H9 (cell line): ENCODE results near the gene TSC22D3. TPM values are rescaled to one million over a fixed set of nuclear protein-coding genes. Genes with fewer than 3 reads are reported as not detected.

ENCODE experiments used
- DNase-seq: peaks from one replicate; pipeline ENCODE4 v3.0.0-alpha.2; 2017
- H2AFZ ChIP-seq: one replicate; pipeline ENCODE4 v1.6.1; 2013; ENCODE audit warnings: mild to moderate bottlenecking, low read length, control low read depth, moderate library complexity
- H2AK5ac ChIP-seq: 2 replicates; pipeline ENCODE4 v1.6.1; 2013; ENCODE audit warnings: low read length, control low read depth, mixed read lengths; ENCODE audit not compliant: insufficient read length
- H2BK120ac ChIP-seq: one replicate; pipeline ENCODE4 v1.6.1; 2013; ENCODE audit warnings: low read depth, mild to moderate bottlenecking, low read length, control low read depth, inconsistent platforms; ENCODE audit not compliant: poor library complexity, severe bottlenecking
- H2BK12ac ChIP-seq: 2 replicates; pipeline ENCODE4 v1.6.1; 2013; ENCODE audit warnings: low read length, control low read depth, mixed read lengths, low read depth; ENCODE audit not compliant: insufficient read length
- H2BK15ac ChIP-seq: 2 replicates; pipeline ENCODE4 v1.6.1; 2013; ENCODE audit warnings: low read depth, low read length, control low read depth
- H2BK20ac ChIP-seq: one replicate; pipeline ENCODE4 v1.6.1; 2013; ENCODE audit warnings: low read depth, mild to moderate bottlenecking, low read length, control low read depth, inconsistent platforms; ENCODE audit not compliant: poor library complexity, severe bottlenecking
- H2BK5ac ChIP-seq: 2 replicates; pipeline ENCODE4 v1.6.1; 2013; ENCODE audit warnings: low read length, control low read depth, mixed read lengths; ENCODE audit not compliant: insufficient read length
- H3K14ac ChIP-seq: 2 replicates; pipeline ENCODE4 v1.6.1; 2013; ENCODE audit warnings: low read length, control low read depth; ENCODE audit not compliant: insufficient read depth
- H3K18ac ChIP-seq: 2 replicates; pipeline ENCODE4 v1.6.1; 2013; ENCODE audit warnings: low read depth, mild to moderate bottlenecking, mixed read lengths, low read length, control low read depth; ENCODE audit not compliant: insufficient read length
- H3K23ac ChIP-seq: 2 replicates; pipeline ENCODE4 v1.6.1; 2013; ENCODE audit warnings: low read length, control low read depth, mixed read lengths, low read depth; ENCODE audit not compliant: insufficient read length
- H3K23me2 ChIP-seq: 2 replicates; pipeline ENCODE4 v1.6.1; 2013; ENCODE audit warnings: low read depth, mild to moderate bottlenecking, mixed read lengths, low read length, control low read depth; ENCODE audit not compliant: insufficient read length, poor library complexity, severe bottlenecking
- H3K27ac ChIP-seq: 2 replicates; pipeline ENCODE4 v1.5.1; 2013; ENCODE audit warnings: low read length, control low read depth, mixed read lengths, low read depth; ENCODE audit not compliant: insufficient read length
- H3K27me3 ChIP-seq: 2 replicates; pipeline ENCODE4 v1.6.1; 2013; ENCODE audit warnings: low read length, control low read depth, inconsistent platforms; ENCODE audit not compliant: insufficient read depth
- H3K4ac ChIP-seq: 2 replicates; pipeline ENCODE4 v1.6.1; 2013; ENCODE audit warnings: low read depth, mild to moderate bottlenecking, control low read depth, inconsistent platforms, low read length, moderate library complexity
- H3K4me1 ChIP-seq: 2 replicates; pipeline ENCODE4 v1.6.1; 2013; ENCODE audit warnings: low read length, control low read depth, inconsistent platforms; ENCODE audit not compliant: insufficient read depth
- H3K4me2 ChIP-seq: 2 replicates; pipeline ENCODE4 v1.6.1; 2013; ENCODE audit warnings: low read length, control low read depth, mixed read lengths; ENCODE audit not compliant: insufficient read length, insufficient read depth
- H3K56ac ChIP-seq: 2 replicates; pipeline ENCODE4 v1.6.1; 2013; ENCODE audit warnings: low read depth, mild to moderate bottlenecking, mixed read lengths, low read length, control low read depth; ENCODE audit not compliant: insufficient read length
- H3K79me1 ChIP-seq: 2 replicates; pipeline ENCODE4 v1.6.1; 2013; ENCODE audit warnings: low read depth, mild to moderate bottlenecking, moderate library complexity, low read length, control low read depth, inconsistent platforms; ENCODE audit not compliant: insufficient read depth, poor library complexity, severe bottlenecking
- H3K79me2 ChIP-seq: 2 replicates; pipeline ENCODE4 v1.6.1; 2013; ENCODE audit warnings: low read length, control low read depth, inconsistent platforms; ENCODE audit not compliant: insufficient read depth
- H3K9ac ChIP-seq: 2 replicates; pipeline ENCODE4 v1.6.1; 2013; ENCODE audit warnings: low read length, control low read depth, mixed read lengths; ENCODE audit not compliant: insufficient read length; ENCODE audit errors: extremely low read depth
- H3K9me3 ChIP-seq: one replicate; pipeline ENCODE4 v1.6.1; 2013; ENCODE audit warnings: low read depth, low read length, inconsistent platforms; ENCODE audit not compliant: control insufficient read depth
- H3T11ph ChIP-seq: one replicate; pipeline ENCODE4 v1.6.1; 2013; ENCODE audit warnings: mild to moderate bottlenecking, low read length, control low read depth, inconsistent platforms
- H4K20me1 ChIP-seq: one replicate; pipeline ENCODE4 v1.6.1; 2013; ENCODE audit not compliant: control insufficient read depth, insufficient read length, insufficient read depth
- H4K5ac ChIP-seq: 2 replicates; pipeline ENCODE4 v1.6.1; 2013; ENCODE audit warnings: low read depth, mild to moderate bottlenecking, mixed read lengths, low read length, control low read depth; ENCODE audit not compliant: insufficient read length
- H4K8ac ChIP-seq: replicated peaks from 2 replicates; pipeline ENCODE4 v1.6.1; 2013; ENCODE audit warnings: low read length, control low read depth, mixed read lengths, low read depth; ENCODE audit not compliant: insufficient read length
- H4K91ac ChIP-seq: 2 replicates; pipeline ENCODE4 v1.6.1; 2013; ENCODE audit warnings: low read depth, mild to moderate bottlenecking, moderate library complexity, mixed read lengths, low read length, control low read depth; ENCODE audit not compliant: insufficient read length
- H3K27ac Mint-ChIP-seq, 3 experiments: 2 replicates in 2 of 3; 3 replicates in 1 of 3; pipeline ENCODE4 v1.8.0; 2020 to 2021; ENCODE audit warnings: mixed read lengths in 3 of 3, mild to moderate bottlenecking in 1 of 3, moderate library complexity in 1 of 3
- H3K27me3 Mint-ChIP-seq: 2 replicates; pipeline ENCODE4 v1.8.0; 2021; ENCODE audit warnings: low read depth, mild to moderate bottlenecking, moderate library complexity, mixed read lengths
- H3K36me3 Mint-ChIP-seq, 3 experiments: 2 replicates in 2 of 3; 3 replicates in 1 of 3; pipeline ENCODE4 v1.8.0; 2020 to 2021; ENCODE audit warnings: low read depth in 3 of 3, mixed read lengths in 3 of 3; ENCODE audit not compliant: insufficient read depth in 1 of 3
- H3K4me1 Mint-ChIP-seq, 2 experiments: 2 replicates each; pipeline ENCODE4 v1.8.0; 2020; ENCODE audit warnings: mixed read lengths in 2 of 2
- H3K4me3 Mint-ChIP-seq, 2 experiments: 2 replicates in 1 of 2; 3 replicates in 1 of 2; pipeline ENCODE4 v1.8.0; 2020 to 2021; ENCODE audit warnings: mild to moderate bottlenecking in 2 of 2, mixed read lengths in 2 of 2, moderate library complexity in 1 of 2
- H3K9me3 Mint-ChIP-seq, 2 experiments: 2 replicates in 1 of 2; 3 replicates in 1 of 2; pipeline ENCODE4 v1.8.0; 2020; ENCODE audit warnings: mild to moderate bottlenecking in 2 of 2, mixed read lengths in 2 of 2, moderate library complexity in 1 of 2
- WGBS: extraction: QIAGEN DNeasy Blood & Tissue Kit; methylation state at CpG from one replicate; pipeline ENCODE4 v1.1.7; 2013; ENCODE audit warnings: missing lambda C conversion rate, low lambda C conversion rate, mixed read lengths; ENCODE audit not compliant: insufficient read length; ENCODE audit errors: extremely low coverage; 5-methylcytosine and 5-hydroxymethylcytosine counted together
- total RNA-seq: library from RNA; stranded (reverse); gene quantifications from 2 replicates; pipeline ENCODE4 v1.2.1, GENCODE V29; 2021
- TF ChIP-seq, protein P1 (sequence below): fragments of 200-600 bp; sonication (generic); conservative IDR thresholded peaks from 3 replicates; pipeline ENCODE4 v1.8.0; 2021; ENCODE audit warnings: antibody characterized with exemption, mild to moderate bottlenecking

Gene TSC22D3
- total RNA-seq, 1 experiment from 2014 or later: 10.5 TPM

GRCh38 chrX:107687445-107687844 lies 88.1 kb downstream of the TSC22D3 start:
- TF ChIP-seq, protein P1, sequence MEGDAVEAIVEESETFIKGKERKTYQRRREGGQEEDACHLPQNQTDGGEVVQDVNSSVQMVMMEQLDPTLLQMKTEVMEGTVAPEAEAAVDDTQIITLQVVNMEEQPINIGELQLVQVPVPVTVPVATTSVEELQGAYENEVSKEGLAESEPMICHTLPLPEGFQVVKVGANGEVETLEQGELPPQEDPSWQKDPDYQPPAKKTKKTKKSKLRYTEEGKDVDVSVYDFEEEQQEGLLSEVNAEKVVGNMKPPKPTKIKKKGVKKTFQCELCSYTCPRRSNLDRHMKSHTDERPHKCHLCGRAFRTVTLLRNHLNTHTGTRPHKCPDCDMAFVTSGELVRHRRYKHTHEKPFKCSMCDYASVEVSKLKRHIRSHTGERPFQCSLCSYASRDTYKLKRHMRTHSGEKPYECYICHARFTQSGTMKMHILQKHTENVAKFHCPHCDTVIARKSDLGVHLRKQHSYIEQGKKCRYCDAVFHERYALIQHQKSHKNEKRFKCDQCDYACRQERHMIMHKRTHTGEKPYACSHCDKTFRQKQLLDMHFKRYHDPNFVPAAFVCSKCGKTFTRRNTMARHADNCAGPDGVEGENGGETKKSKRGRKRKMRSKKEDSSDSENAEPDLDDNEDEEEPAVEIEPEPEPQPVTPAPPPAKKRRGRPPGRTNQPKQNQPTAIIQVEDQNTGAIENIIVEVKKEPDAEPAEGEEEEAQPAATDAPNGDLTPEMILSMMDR: no peak
- H4K91ac ChIP-seq: no peak overlapping the region
- no peak overlapping the region for H2AK5ac ChIP-seq
- no peak overlapping the region for H3K23ac ChIP-seq
- no peak overlapping the region for H3K27ac ChIP-seq
- no peak overlapping the region for H3K9ac ChIP-seq
- no peak overlapping the region for H2AFZ ChIP-seq
- no peak overlapping the region for H2BK20ac ChIP-seq
- H3K4me1 ChIP-seq: no peaks in the 10 kb centered on the region
- Mint-ChIP-seq H3K4me1 (no peaks in the 10 kb centered on the region), H3K4me3 (no peak overlapping the region), H3K36me3 (no peaks in the 10 kb centered on the region; a peak in 1 of 7 replicates), H3K9me3 (peaks cover 0 to 36% of the 10 kb centered on the region in 2 experiments; a peak in 2 of 5 replicates), H3K27ac (no peak overlapping the region), H3K27me3 (no peaks in the 10 kb centered on the region; the same call in 1 of the 2 replicates)
- H3T11ph ChIP-seq: no peak overlapping the region
- no peak overlapping the region for H3K4me2 ChIP-seq
- no peak overlapping the region for H4K5ac ChIP-seq
- no peak overlapping the region for H2BK120ac ChIP-seq
- H3K79me2 ChIP-seq: no peaks in the 10 kb centered on the region
- no peak overlapping the region for H3K14ac ChIP-seq
- H3K56ac ChIP-seq: no peak overlapping the region
- H3K18ac ChIP-seq: no peak overlapping the region
- no peak overlapping the region for H4K8ac ChIP-seq
- no CpG with 5 or more reads among the region's 3 CpGs for WGBS
- H2BK15ac ChIP-seq: no peak overlapping the region
- H2BK5ac ChIP-seq: no peak overlapping the region
- no peak overlapping the region for H3K4ac ChIP-seq
- H3K23me2 ChIP-seq: no peaks in the 10 kb centered on the region
- no peak overlapping the region for H2BK12ac ChIP-seq
- no peak for DNase-seq
- no peaks in the 10 kb centered on the region for H3K27me3 ChIP-seq
- no peaks in the 10 kb centered on the region for H4K20me1 ChIP-seq
- no peaks in the 10 kb centered on the region for H3K9me3 ChIP-seq
- no peaks in the 10 kb centered on the region for H3K79me1 ChIP-seq
